Measurements from ENCODE around the gene ADAMTS8.

DNA sequence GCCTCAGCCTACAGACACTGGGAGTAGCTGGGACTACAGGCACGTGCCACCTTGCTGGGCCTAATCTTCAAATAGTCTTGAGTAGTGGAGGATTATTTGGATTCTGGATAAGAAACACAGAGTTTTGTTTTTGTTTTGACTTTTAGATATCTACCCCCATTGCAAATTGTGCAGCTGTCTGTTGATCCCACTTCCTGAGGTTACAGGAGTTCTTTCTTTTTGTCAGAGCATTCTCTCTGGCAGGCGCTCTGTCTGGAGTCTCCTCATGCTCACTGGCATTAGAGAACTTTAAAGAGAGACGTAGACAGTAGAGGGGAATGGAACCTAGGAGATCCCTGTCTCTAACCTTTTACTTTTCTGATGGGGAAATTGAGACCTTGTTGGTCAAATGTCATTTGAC is 7.8 kb upstream of the ADAMTS8 start:
- TF ChIP-seq, protein P1, sequence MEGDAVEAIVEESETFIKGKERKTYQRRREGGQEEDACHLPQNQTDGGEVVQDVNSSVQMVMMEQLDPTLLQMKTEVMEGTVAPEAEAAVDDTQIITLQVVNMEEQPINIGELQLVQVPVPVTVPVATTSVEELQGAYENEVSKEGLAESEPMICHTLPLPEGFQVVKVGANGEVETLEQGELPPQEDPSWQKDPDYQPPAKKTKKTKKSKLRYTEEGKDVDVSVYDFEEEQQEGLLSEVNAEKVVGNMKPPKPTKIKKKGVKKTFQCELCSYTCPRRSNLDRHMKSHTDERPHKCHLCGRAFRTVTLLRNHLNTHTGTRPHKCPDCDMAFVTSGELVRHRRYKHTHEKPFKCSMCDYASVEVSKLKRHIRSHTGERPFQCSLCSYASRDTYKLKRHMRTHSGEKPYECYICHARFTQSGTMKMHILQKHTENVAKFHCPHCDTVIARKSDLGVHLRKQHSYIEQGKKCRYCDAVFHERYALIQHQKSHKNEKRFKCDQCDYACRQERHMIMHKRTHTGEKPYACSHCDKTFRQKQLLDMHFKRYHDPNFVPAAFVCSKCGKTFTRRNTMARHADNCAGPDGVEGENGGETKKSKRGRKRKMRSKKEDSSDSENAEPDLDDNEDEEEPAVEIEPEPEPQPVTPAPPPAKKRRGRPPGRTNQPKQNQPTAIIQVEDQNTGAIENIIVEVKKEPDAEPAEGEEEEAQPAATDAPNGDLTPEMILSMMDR (conservative IDR thresholded peaks at IDR 0.05 in 1 of 2, IDR thresholded peaks at IDR 0.05 in 1 of 2; ENCODE audit: low read depth in 1 of 2, low read length in 2 of 2), result no peak
- TF ChIP-seq EZH2 (IDR thresholded peaks at IDR 0.05; ENCODE audit: low read length, missing control alignments), result no peak
